Gastrocnemius medialis (tissue), 4 donors: ENCODE data around the gene ALKBH8.
"Not testable (repeated sequence)": the region's sequence is repeated elsewhere in the genome, so short reads cannot be mapped to it uniquely, and the experiment has no call there.

Source experiments
- CTCF ChIP-seq, 5 experiments: fragments of 450-650 bp in 3 of 5; fragments of 200-600 bp in 2 of 5; sonication (generic) in 2 of 5; IDR thresholded peaks in 4 of 5; conservative IDR thresholded peaks in 1 of 5; 1 replicate in 4 of 5; 2 replicates in 1 of 5; pipeline ENCODE4 v1.5.1; 2016 to 2019; ENCODE audit warnings: antibody characterized with exemption in 5 of 5, mild to moderate bottlenecking in 3 of 5, moderate library complexity in 3 of 5
- POLR2A ChIP-seq, 2 donors: fragments of 450-650 bp; IDR thresholded peaks; one replicate each; pipeline ENCODE4 v1.6.1; 2017; ENCODE audit warnings: antibody characterized with exemption in 2 of 2, mild to moderate bottlenecking in 2 of 2, moderate library complexity in 2 of 2

GRCh38 chr11:107466275-107466866 lies 99.2 kb downstream of the ALKBH8 start:
- not testable (repeated sequence) for TF ChIP-seq CTCF (IDR thresholded peaks at IDR 0.05 in 4 of 5, conservative IDR thresholded peaks at IDR 0.05 in 1 of 5); POLR2A (IDR thresholded peaks at IDR 0.05)
